PC-3 (cell line): ENCODE data around the gene PDHX. TPM values are rescaled to one million over a fixed set of nuclear protein-coding genes. Genes with fewer than 3 reads are reported as not detected.

Source experiments
- ATAC-seq: fragments of 200-7000 bp; cut with Tn5 transposase; 2 replicates; pipeline ENCODE4 v1.9.1; 2020; ENCODE audit warnings: mild to moderate bottlenecking, moderate library complexity
- BruUV-seq: library from RNA; stranded (reverse); fragments of 400-500 nt; replicated peaks from 2 replicates; lab custom pipeline; 2021; lab: Mats Ljungman, UMichigan
- CTCF ChIA-PET: fragments of 300-600 bp; sonication (Branson Sonifier 250); formaldehyde crosslinking; loops from one replicate; lab custom pipeline; 2022; ENCODE audit warnings: antibody characterized with exemption; lab: Charles Lee
- POLR2A ChIA-PET: fragments of 300-600 bp; sonication (Branson Sonifier 250); formaldehyde crosslinking; loops from one replicate; lab custom pipeline; 2022; ENCODE audit warnings: antibody characterized with exemption; ENCODE audit not compliant: unreplicated experiment; lab: Charles Lee
- DNase-seq: peaks from one replicate; pipeline ENCODE4 v3.0.0-alpha.2; 2015
- H2AFZ ChIP-seq: fragments of 300-600 bp; sonication (generic); 2 replicates; pipeline ENCODE4 v1.6.0; 2016; ENCODE audit warnings: antibody characterized with exemption, low read length
- H3F3A ChIP-seq: fragments of 300-600 bp; sonication (generic); one replicate; pipeline ENCODE4 v1.6.0; 2017; ENCODE audit warnings: antibody characterized with exemption, low read length, control low read depth, mild to moderate bottlenecking; ENCODE audit not compliant: unreplicated experiment
- H3K27ac ChIP-seq: fragments of 300-600 bp; sonication (generic); 2 replicates; pipeline ENCODE4 v1.5.1; 2016; ENCODE audit warnings: mild to moderate bottlenecking, low read length
- H3K27me3 ChIP-seq: fragments of 300-600 bp; sonication (generic); 2 replicates; pipeline ENCODE4 v1.6.1; 2016; ENCODE audit warnings: low read length, mixed read lengths
- H3K36me3 ChIP-seq: fragments of 300-600 bp; sonication (generic); 2 replicates; pipeline ENCODE4 v1.6.1; 2016; ENCODE audit warnings: low read depth, mixed run types, low read length, mixed read lengths
- H3K4me1 ChIP-seq: fragments of 300-600 bp; sonication (generic); 2 replicates; pipeline ENCODE4 v1.5.1; 2016; ENCODE audit warnings: low read length; ENCODE audit not compliant: insufficient read depth
- H3K4me2 ChIP-seq: fragments of 300-600 bp; sonication (generic); 2 replicates; pipeline ENCODE4 v1.6.0; 2016; ENCODE audit warnings: low read length
- H3K4me3 ChIP-seq: fragments of 300-600 bp; sonication (generic); 2 replicates; pipeline ENCODE4 v1.5.1; 2016; ENCODE audit warnings: mild to moderate bottlenecking, low read length, mixed read lengths
- H3K79me2 ChIP-seq: fragments of 300-600 bp; sonication (generic); 2 replicates; pipeline ENCODE4 v1.6.1; 2017; ENCODE audit warnings: low read length, mixed read lengths
- H3K9ac ChIP-seq: fragments of 300-600 bp; sonication (generic); 2 replicates; pipeline ENCODE4 v1.6.0; 2016; ENCODE audit warnings: mild to moderate bottlenecking, low read length
- H3K9me2 ChIP-seq: fragments of 300-600 bp; sonication (generic); replicated peaks from 2 replicates; pipeline ENCODE4 v1.6.1; 2016; ENCODE audit warnings: mixed run types, low read length, mixed read lengths
- H3K9me3 ChIP-seq: fragments of 300-600 bp; sonication (generic); 2 replicates; pipeline ENCODE4 v1.6.1; 2016; ENCODE audit warnings: low read length, mixed read lengths
- H4K20me1 ChIP-seq: fragments of 300-600 bp; sonication (generic); 2 replicates; pipeline ENCODE4 v1.6.1; 2016; ENCODE audit warnings: low read length, mixed read lengths
- EZH2 ChIP-seq: fragments of 300-600 bp; sonication (generic); IDR thresholded peaks from one replicate; pipeline ENCODE4 v1.6.1; 2017; ENCODE audit warnings: antibody characterized with exemption, mild to moderate bottlenecking, low read length; ENCODE audit not compliant: unreplicated experiment
- EZH2phosphoT487 ChIP-seq: fragments of 300-600 bp; sonication (generic); IDR thresholded peaks from 2 replicates; pipeline ENCODE4 v1.6.1; 2018; ENCODE audit warnings: mild to moderate bottlenecking, antibody characterized with exemption, low read length, borderline replicate concordance
- intact Hi-C: fragments of 100-400 bp; cut with micrococcal nuclease; formaldehyde crosslinking; loops from 2 replicates; pipeline ENCODE4 v1.9.0; 2023
- total RNA-seq: library from RNA; depleted of rRNA; stranded (reverse); fragments of >200 nt; gene quantifications from 2 replicates; pipeline ENCODE4 v1.2.3, GENCODE V29; 2014
- TF ChIP-seq, protein P1 (sequence below): fragments of 300-600 bp; sonication (generic); conservative IDR thresholded peaks from 2 replicates; pipeline ENCODE4 v1.5.1; 2017; ENCODE audit warnings: antibody characterized with exemption, low read depth, mild to moderate bottlenecking, low read length

PDHX gene
- total RNA-seq, 1 experiment from 2014 or later = 20.3 TPM

DNA sequence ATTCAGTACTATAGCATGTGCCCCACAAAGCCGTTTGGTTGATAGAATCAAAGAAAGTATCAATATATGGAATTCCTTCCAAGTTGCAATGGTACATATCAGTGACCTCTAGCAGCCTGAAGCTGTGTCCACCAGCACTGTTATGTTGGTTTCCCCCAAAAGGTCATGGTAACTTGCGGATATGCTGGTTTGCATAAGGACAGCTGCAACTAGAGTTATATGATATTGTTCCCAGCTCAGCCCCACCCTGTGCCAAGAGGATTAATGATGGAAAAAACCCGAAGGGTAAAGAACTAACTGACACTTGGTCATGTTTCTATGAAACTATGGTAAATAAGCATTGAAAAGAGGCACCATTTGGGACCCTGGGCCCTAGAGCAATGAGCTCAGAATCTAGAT lies 93.5 kb downstream of the PDHX start:
- POLR2A ChIA-PET = interaction anchor here (0.6 kb wide), 3 partner anchors 53 to 385 kb away, joined by 3 to 4 read pairs (median 3); no protein-coding TSS in a partner anchor

DNA sequence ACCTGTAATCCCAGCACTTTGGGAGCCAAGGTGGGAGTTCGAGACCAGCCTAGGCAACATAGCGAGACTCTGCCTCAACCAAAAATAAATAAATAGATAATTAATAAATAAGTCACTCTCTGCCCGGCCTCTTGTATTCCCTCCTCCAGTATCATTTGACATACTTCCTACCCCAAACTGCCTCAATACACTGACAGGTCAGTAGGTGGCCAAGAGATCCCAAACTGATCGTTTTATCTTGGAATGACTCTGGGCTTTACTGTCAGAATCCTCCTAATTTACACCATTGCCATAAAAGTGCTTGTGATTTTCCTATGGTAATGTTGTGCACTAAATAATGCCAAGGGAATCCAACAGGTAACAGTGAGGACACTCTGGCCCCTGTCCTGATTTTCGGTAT lies 94.2 kb downstream of the PDHX start:
- H3K9ac ChIP-seq = peak overlapping the region; percentile 67
- H3K36me3 ChIP-seq = no peaks in the 10 kb centered on the region
- no peaks in the 10 kb centered on the region for H4K20me1 ChIP-seq
- peaks cover 57% of the 10 kb centered on the region for H3K4me1 ChIP-seq
- BruUV-seq = no TSS peak
- ATAC-seq = no peak
- H2AFZ ChIP-seq = no peak overlapping the region
- H3K9me3 ChIP-seq = no peaks in the 10 kb centered on the region
- CTCF ChIA-PET = interaction anchor here (1.3 kb wide), 1 partner anchor 20 kb away, joined by 3 read pairs; no protein-coding TSS in a partner anchor
- H3K27ac ChIP-seq = peak overlapping the region; percentile 95
- no peaks in the 10 kb centered on the region for H3K9me2 ChIP-seq
- TF ChIP-seq EZH2 (no peak), EZH2phosphoT487 (no peak)
- TF ChIP-seq, protein P1, sequence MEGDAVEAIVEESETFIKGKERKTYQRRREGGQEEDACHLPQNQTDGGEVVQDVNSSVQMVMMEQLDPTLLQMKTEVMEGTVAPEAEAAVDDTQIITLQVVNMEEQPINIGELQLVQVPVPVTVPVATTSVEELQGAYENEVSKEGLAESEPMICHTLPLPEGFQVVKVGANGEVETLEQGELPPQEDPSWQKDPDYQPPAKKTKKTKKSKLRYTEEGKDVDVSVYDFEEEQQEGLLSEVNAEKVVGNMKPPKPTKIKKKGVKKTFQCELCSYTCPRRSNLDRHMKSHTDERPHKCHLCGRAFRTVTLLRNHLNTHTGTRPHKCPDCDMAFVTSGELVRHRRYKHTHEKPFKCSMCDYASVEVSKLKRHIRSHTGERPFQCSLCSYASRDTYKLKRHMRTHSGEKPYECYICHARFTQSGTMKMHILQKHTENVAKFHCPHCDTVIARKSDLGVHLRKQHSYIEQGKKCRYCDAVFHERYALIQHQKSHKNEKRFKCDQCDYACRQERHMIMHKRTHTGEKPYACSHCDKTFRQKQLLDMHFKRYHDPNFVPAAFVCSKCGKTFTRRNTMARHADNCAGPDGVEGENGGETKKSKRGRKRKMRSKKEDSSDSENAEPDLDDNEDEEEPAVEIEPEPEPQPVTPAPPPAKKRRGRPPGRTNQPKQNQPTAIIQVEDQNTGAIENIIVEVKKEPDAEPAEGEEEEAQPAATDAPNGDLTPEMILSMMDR = no peak
- no peak overlapping the region for H3K4me3 ChIP-seq
- intact Hi-C loops = no loop called here
- H3K27me3 ChIP-seq = no peaks in the 10 kb centered on the region
- POLR2A ChIA-PET = no interaction called here
- peaks cover 7% of the 10 kb centered on the region for H3F3A ChIP-seq
- H3K4me2 ChIP-seq = peak overlapping the region; percentile 55
- DNase-seq = no peak
- H3K79me2 ChIP-seq = no peaks in the 10 kb centered on the region

More for the DNA sequence above, 93.5 kb downstream of the PDHX start:
- intact Hi-C loops = loop anchor here (1.0 to 10.0 kb wide), 4 partner anchors 21 to 225 kb away; no protein-coding TSS in a partner anchor
- peak overlapping the region; percentile 63 for H3K4me2 ChIP-seq
- peaks cover 64% of the 10 kb centered on the region for H3K4me1 ChIP-seq
- H3K4me3 ChIP-seq = no peak overlapping the region
- H3K36me3 ChIP-seq = no peaks in the 10 kb centered on the region
- H3K27me3 ChIP-seq = no peaks in the 10 kb centered on the region
- BruUV-seq = no TSS peak
- peak overlapping the region; percentile 67 for H3K9ac ChIP-seq
- 0 out of 2 replicates have a peak overlapping the region, but pooled peaks have one; percentile 10 for H2AFZ ChIP-seq
- no peaks in the 10 kb centered on the region for H3K9me3 ChIP-seq
- TF ChIP-seq EZH2phosphoT487 (no peak), EZH2 (no peak)
- TF ChIP-seq, protein P1 = no peak
- CTCF ChIA-PET = interaction anchor here (1.3 kb wide), 2 partner anchors 20 to 21 kb away, joined by 3 to 6 read pairs; no protein-coding TSS in a partner anchor
- ATAC-seq = peak; percentile 25
- no peaks in the 10 kb centered on the region for H3K79me2 ChIP-seq
- H3K27ac ChIP-seq = peak overlapping the region; percentile 95
- H3F3A ChIP-seq = peaks cover 7% of the 10 kb centered on the region
- no peaks in the 10 kb centered on the region for H4K20me1 ChIP-seq
- H3K9me2 ChIP-seq = no peaks in the 10 kb centered on the region
- peak; percentile 36 for DNase-seq

DNA sequence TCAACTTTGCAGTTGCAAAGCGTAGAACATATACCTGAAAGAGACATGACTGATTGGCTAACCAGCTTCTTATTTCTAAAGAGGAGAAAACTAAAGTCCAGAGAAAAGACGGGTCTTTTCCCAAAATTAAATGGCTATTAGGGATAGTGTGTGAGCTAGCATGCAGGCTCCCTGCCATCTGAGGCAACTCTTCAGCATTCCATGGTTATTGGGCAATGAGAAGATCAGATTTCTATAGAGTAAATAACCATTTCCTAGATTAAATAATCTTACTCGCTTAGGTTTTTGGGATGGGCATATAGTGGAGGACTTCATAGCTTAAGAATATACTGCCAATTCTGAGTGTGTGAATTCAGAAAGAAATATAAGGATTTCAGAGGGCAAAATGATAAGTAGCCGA lies 95.0 kb downstream of the PDHX start:
- POLR2A ChIA-PET = no interaction called here

More for the DNA sequence above, 95.0 kb downstream of the PDHX start:
- Histone ChIP-seq H3K4me2 (peak overlapping the region; percentile 55), H4K20me1 (no peaks in the 10 kb centered on the region), H3K9me3 (no peaks in the 10 kb centered on the region), H3K27ac (peak overlapping the region; percentile 95), H3K4me1 (peaks cover 49% of the 10 kb centered on the region), H3K27me3 (no peaks in the 10 kb centered on the region), H2AFZ (no peak overlapping the region), H3K9ac (peak overlapping the region; percentile 67), H3K9me2 (no peaks in the 10 kb centered on the region), H3K4me3 (no peak overlapping the region), H3K36me3 (no peaks in the 10 kb centered on the region), H3F3A (peaks cover 7% of the 10 kb centered on the region), H3K79me2 (no peaks in the 10 kb centered on the region)
- BruUV-seq = no TSS peak
- CTCF ChIA-PET = no interaction called here
- peak; percentile 27 for ATAC-seq
- intact Hi-C loops = no loop called here
- DNase-seq = peak; percentile 77
- TF ChIP-seq, protein P1 = no peak
- TF ChIP-seq EZH2 (no peak), EZH2phosphoT487 (no peak)
